Small intestine (tissue), 7 donors: ENCODE data around the gene PROX2. TPM values are rescaled to one million over a fixed set of nuclear protein-coding genes. Genes with fewer than 3 reads are reported as not detected.

ENCODE experiments used
- DNase-seq, 2 donors: peaks; one replicate each; pipeline versions ENCODE4 v3.0.0 to v3.0.0-alpha.2; 2013
- FAIRE-seq: peaks from 2 replicates; lab custom pipeline; 2012; peaks lifted over from hg19 to GRCh38; lab: Jason Lieb, UNC
- H3K27ac ChIP-seq, 3 donors: one replicate each; pipeline ENCODE4 v1.5.1; 2013; ENCODE audit warnings: low read length in 2 of 3, mild to moderate bottlenecking in 2 of 3, control low read depth in 1 of 3, inconsistent platforms in 1 of 3, low read depth in 1 of 3, moderate library complexity in 1 of 3
- H3K27me3 ChIP-seq, 3 donors: one replicate each; pipeline ENCODE4 v1.6.1; 2013; ENCODE audit warnings: low read length in 3 of 3, inconsistent platforms in 1 of 3; ENCODE audit not compliant: control insufficient read depth in 3 of 3, insufficient read depth in 3 of 3
- H3K36me3 ChIP-seq, 3 donors: one replicate each; pipeline ENCODE4 v1.6.1; 2013; ENCODE audit warnings: low read length in 3 of 3, inconsistent platforms in 1 of 3, low read depth in 1 of 3, mild to moderate bottlenecking in 1 of 3, moderate library complexity in 1 of 3; ENCODE audit not compliant: control insufficient read depth in 3 of 3, insufficient read depth in 2 of 3
- H3K4me1 ChIP-seq, 3 donors: one replicate each; pipeline ENCODE4 v1.6.1; 2013; ENCODE audit warnings: low read length in 2 of 3, inconsistent platforms in 1 of 3, low read depth in 1 of 3, mild to moderate bottlenecking in 1 of 3, moderate library complexity in 1 of 3; ENCODE audit not compliant: control insufficient read depth in 3 of 3, insufficient read depth in 2 of 3
- H3K4me3 ChIP-seq, 3 donors: one replicate each; pipeline ENCODE4 v1.5.1; 2013; ENCODE audit warnings: low read length in 3 of 3, control low read depth in 1 of 3, inconsistent platforms in 1 of 3, low read depth in 1 of 3, mild to moderate bottlenecking in 1 of 3, moderate library complexity in 1 of 3
- H3K9me3 ChIP-seq, 2 donors: one replicate each; pipeline ENCODE4 v1.6.1; 2013; ENCODE audit warnings: low read depth in 1 of 2, low read length in 1 of 2; ENCODE audit not compliant: control insufficient read depth in 2 of 2, insufficient read depth in 1 of 2
- whole genome bisulfite sequencing, 3 donors: extraction: QIAGEN DNeasy Blood & Tissue Kit; methylation state at CpG; one replicate each; pipeline ENCODE4 v1.1.7; 2013; 5-methylcytosine and 5-hydroxymethylcytosine counted together
- polyA plus RNA-seq, 4 donors: library from polyadenylated mRNA; stranded (reverse) in 3 of 4; unstranded in 1 of 4; fragments of 200-250 nt in 3 of 4; fragments of 120-200 nt in 1 of 4; gene quantifications; one replicate each; pipeline versions ENCODE4 v1.2.1 to v1.2.3, GENCODE V29; 2013
- donor health status: healthy with polysubstance abuse.
- donor health status: control.
- donor health status: control.
- donor health status: Bipolar disorder and iron deficiency.
- donor health status: healthy.

The PROX2 gene
- polyA plus RNA-seq, 4 donors: 1.1 TPM; not detected in 3

DNA sequence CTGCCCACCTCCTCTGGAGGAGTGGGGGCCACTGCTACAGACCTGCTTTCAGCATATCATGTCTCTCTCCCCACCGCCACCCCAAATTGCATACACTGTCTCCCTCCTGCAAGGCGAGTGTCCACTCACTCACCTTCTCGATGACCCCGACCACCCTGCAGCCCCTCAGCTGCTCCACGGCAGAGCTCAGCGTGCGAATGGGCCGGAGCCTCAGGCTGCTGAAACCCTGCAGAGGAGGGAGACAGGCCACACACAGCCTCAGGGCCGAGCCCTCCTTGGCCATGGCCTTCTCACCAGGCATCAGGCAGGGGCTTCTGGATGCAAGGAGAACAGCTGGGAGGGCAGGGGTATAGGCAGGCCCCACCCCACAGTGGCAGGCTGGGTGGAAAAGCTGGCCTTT is 42.4 kb upstream of the PROX2 start:
- 94 to 96% (median 94%) methylated on average over 9 of the region's 9 CpGs for WGBS, 3 donors
- Histone ChIP-seq H3K4me1 (no peaks in the 10 kb centered on the region), H3K36me3 (peaks cover 0 to 2% (median 0%) of the 10 kb centered on the region in 3 donors), H3K27me3 (peaks cover 0 to 3% (median 0%) of the 10 kb centered on the region in 3 donors), H3K9me3 (no peaks in the 10 kb centered on the region), H3K4me3 (no peak overlapping the region), H3K27ac (no peak overlapping the region)
- FAIRE-seq (no peak), DNase-seq (no peak)

DNA sequence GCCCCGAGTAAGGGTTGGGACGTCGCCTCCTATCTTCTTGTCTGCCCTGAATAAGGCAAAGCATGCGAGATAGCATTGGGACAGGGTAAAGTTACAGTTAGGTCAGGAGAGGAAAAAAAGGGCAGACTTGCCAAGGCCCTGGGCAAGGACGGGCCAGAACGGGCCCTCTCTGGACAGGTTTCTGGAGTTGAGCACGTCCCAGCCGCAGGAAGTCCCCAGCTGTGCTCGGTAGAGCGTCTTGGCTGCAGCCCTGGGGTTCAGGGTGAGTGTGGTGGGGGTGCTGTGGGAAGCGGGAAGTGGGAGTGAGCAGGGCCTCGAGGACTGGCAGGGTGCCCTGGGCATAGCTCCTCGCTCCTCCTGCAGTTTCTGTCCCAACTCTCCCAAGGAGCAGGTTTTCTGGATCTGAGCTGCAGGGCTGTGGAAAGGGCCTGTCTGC is 41.7 kb upstream of the PROX2 start:
- no peak for DNase-seq
- no peak overlapping the region for H3K4me3 ChIP-seq
- no peaks in the 10 kb centered on the region for H3K9me3 ChIP-seq
- WGBS, 3 donors: 59 to 83% (median 75%) methylated on average over 13 of the region's 13 CpGs
- H3K27me3 ChIP-seq: no peaks in the 10 kb centered on the region
- no peaks in the 10 kb centered on the region for H3K4me1 ChIP-seq
- FAIRE-seq: no peak
- no peak overlapping the region for H3K27ac ChIP-seq
- H3K36me3 ChIP-seq: peaks cover 0 to 2% (median 0%) of the 10 kb centered on the region in 3 donors

DNA sequence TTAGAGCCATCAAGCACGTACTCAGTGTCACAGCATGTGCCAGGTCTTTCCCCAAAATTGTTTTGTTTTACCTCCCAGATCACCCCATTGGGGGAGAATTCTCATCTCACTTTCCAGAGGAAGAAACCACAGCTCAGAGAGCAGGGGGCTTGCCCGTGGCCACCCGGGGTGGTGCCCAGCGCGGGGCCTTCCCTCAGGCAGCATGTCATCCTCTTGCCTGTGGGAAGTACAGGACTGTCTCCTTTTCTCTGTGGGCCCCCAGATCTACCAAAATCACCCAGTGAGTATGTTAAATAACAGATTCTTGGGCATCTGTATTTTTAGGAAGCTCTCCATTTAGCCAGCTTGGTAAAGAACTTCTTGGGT is 41.2 kb upstream of the PROX2 start:
- WGBS, 3 donors: 89 to 94% (median 89%) methylated on average over 5 of the region's 5 CpGs
- DNase-seq (no peak), FAIRE-seq (no peak)
- Histone ChIP-seq H3K36me3 (peaks cover 0 to 2% (median 0%) of the 10 kb centered on the region in 3 donors), H3K27me3 (no peaks in the 10 kb centered on the region), H3K4me3 (no peak overlapping the region), H3K27ac (no peak overlapping the region), H3K9me3 (no peaks in the 10 kb centered on the region), H3K4me1 (no peaks in the 10 kb centered on the region)

- H3K27ac ChIP-seq: no peak overlapping the region
- peaks cover 0 to 2% (median 0%) of the 10 kb centered on the region in 3 donors for H3K36me3 ChIP-seq
- no peaks in the 10 kb centered on the region for H3K9me3 ChIP-seq
- no peak overlapping the region for H3K4me3 ChIP-seq
- peaks cover 0 to 5% (median 0%) of the 10 kb centered on the region in 3 donors for H3K4me1 ChIP-seq
- no peaks in the 10 kb centered on the region for H3K27me3 ChIP-seq
- 46 to 56% (median 52%) methylated on average over 7 of the region's 7 CpGs for WGBS, 3 donors
- no peak for FAIRE-seq
- no peak for DNase-seq
Observed at GRCh38 chr14:74915826-74916225, 39.9 kb upstream of the PROX2 start.

DNA sequence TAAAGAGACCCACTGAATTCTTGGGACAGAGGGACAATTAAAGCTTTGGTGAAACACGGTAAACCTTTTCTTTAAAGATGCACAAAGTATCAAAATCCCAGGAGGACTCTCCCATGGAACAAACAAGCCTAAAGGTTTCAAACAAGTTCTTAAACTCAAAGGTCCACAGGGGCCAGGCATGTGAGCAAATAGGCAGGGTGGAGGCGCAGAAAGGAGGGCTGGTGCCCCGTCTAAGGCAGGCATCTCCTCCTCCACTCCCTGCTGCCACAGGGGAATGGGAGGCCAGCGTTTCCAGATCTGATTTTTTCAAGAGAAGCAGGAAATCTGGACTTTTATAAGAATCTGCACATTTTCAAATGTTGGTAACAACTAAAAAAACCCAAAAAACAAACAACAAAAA is 39.5 kb upstream of the PROX2 start:
- FAIRE-seq (no peak), DNase-seq (no peak)
- Histone ChIP-seq H3K27ac (no peak overlapping the region), H3K4me1 (peaks cover 0 to 5% (median 0%) of the 10 kb centered on the region in 3 donors), H3K9me3 (no peaks in the 10 kb centered on the region), H3K4me3 (no peak overlapping the region), H3K27me3 (no peaks in the 10 kb centered on the region), H3K36me3 (no peaks in the 10 kb centered on the region)
- 74 to 91% (median 83%) methylated on average over 4 of the region's 4 CpGs for WGBS, 3 donors

- H3K36me3 ChIP-seq: no peaks in the 10 kb centered on the region
- H3K27me3 ChIP-seq: no peaks in the 10 kb centered on the region
- peaks cover 0 to 5% (median 0%) of the 10 kb centered on the region in 3 donors for H3K4me1 ChIP-seq
- WGBS, 3 donors: 45 to 61% (median 49%) methylated on average over 6 of the region's 6 CpGs
- DNase-seq (peak; percentile 62 to 73), FAIRE-seq (no peak)
- no peaks in the 10 kb centered on the region for H3K9me3 ChIP-seq
- H3K27ac ChIP-seq: peak overlapping the region in 1 of 3 donors; percentile 35
- H3K4me3 ChIP-seq: no peak overlapping the region
Observed at GRCh38 chr14:74913986-74914573, 38.1 kb upstream of the PROX2 start.

GRCh38 chr14:74913393-74913910 is 37.5 kb upstream of the PROX2 start:
- no peak overlapping the region for H3K27ac ChIP-seq
- H3K4me3 ChIP-seq: no peak overlapping the region
- FAIRE-seq: no peak
- peaks cover 0 to 5% (median 0%) of the 10 kb centered on the region in 3 donors for H3K4me1 ChIP-seq
- no peaks in the 10 kb centered on the region for H3K9me3 ChIP-seq
- no peak for DNase-seq
- H3K36me3 ChIP-seq: no peaks in the 10 kb centered on the region
- 37 to 65% (median 54%) methylated on average over 5 of the region's 5 CpGs for WGBS, 3 donors
- H3K27me3 ChIP-seq: no peaks in the 10 kb centered on the region

DNA sequence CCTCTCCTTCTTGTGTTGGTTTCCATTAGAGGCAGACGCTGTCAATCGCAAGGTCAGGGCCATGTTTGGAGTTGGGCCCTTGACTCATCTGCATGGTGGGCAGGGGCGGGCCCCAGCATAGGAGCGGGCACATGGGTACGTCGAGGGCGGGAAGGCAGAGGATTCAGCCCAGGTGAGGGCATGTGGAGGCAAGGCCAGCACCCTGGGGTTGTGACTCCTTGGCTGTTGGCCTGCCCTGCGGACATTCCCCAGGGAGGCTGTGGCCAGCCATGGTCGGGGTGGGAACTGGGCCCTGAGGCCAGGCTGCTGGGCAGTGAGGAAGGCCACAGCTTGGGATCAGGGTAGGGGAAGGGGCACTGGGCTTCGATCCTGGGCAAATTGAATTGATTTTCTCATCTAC is 36.9 kb upstream of the PROX2 start:
- Histone ChIP-seq H3K36me3 (peaks cover 0 to 6% (median 0%) of the 10 kb centered on the region in 3 donors), H3K27me3 (no peaks in the 10 kb centered on the region), H3K4me3 (no peak overlapping the region), H3K27ac (no peak overlapping the region), H3K9me3 (no peaks in the 10 kb centered on the region), H3K4me1 (peaks cover 0 to 5% (median 0%) of the 10 kb centered on the region in 3 donors)
- DNase-seq (no peak), FAIRE-seq (no peak)
- WGBS, 3 donors: 90 to 93% (median 93%) methylated on average over 10 of the region's 10 CpGs
